ENCODE measurements around the gene FOXO3. TPM values are rescaled to one million over a fixed set of nuclear protein-coding genes. Genes with fewer than 3 reads are reported as not detected.

FOXO3 gene
- total and polyA plus RNA-seq, 2 of the 8 experiments (the other 6 are each of a cell fraction or from before 2014, with no cell fraction given) = 13.1 to 19.3 TPM

DNA sequence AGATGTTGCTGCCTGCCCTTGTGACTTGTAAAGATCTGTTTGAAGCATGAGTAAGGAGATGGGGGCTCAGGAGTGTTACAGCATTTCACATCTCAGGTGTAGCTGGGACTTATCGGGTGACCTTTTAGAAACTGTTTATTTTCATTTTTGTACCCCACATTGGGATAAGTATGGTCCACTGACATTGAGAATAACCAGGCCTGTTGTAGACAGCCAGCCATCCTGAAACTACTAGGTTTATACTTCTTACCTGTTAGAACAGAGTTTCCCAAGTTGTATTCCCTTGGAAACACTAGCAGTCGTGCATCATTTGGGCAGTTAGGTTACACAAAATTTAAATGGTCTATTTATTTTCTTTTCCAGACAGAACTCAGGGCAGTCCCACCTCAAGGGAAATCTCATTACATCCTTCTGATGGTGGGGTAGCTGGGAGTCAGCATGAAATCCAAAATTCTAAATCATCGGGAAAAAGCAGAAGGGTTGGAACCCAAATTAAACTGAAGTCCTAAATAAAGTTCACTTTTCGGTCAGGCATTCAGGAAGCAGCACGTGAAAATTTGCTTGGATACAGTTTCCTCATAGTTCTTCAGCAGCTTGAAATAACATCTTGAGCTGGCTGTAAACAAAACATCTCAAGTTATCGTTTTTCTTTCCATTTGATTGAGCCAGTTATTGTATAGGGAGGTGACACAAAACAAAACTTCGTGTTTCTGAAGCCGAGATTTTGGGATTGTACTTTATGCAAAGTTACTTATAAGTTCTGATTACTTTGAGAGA lies 30.5 kb downstream of the FOXO3 start (continued):
- TF ChIP-seq, protein P1, sequence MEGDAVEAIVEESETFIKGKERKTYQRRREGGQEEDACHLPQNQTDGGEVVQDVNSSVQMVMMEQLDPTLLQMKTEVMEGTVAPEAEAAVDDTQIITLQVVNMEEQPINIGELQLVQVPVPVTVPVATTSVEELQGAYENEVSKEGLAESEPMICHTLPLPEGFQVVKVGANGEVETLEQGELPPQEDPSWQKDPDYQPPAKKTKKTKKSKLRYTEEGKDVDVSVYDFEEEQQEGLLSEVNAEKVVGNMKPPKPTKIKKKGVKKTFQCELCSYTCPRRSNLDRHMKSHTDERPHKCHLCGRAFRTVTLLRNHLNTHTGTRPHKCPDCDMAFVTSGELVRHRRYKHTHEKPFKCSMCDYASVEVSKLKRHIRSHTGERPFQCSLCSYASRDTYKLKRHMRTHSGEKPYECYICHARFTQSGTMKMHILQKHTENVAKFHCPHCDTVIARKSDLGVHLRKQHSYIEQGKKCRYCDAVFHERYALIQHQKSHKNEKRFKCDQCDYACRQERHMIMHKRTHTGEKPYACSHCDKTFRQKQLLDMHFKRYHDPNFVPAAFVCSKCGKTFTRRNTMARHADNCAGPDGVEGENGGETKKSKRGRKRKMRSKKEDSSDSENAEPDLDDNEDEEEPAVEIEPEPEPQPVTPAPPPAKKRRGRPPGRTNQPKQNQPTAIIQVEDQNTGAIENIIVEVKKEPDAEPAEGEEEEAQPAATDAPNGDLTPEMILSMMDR (IDR thresholded peaks at IDR 0.05; ENCODE audit: control extremely low read depth in 1 of 3, insufficient read depth in 1 of 3, low read depth in 1 of 3, low read length in 3 of 3) = no peak
- no peak for TF ChIP-seq EP300 (IDR thresholded peaks at IDR 0.05; ENCODE audit: borderline replicate concordance in 1 of 2, low read depth in 2 of 2, low read length in 2 of 2)
- no peak for TF ChIP-seq RXRA (IDR thresholded peaks at IDR 0.05; ENCODE audit: insufficient read depth, low read depth, low read length)
- TF ChIP-seq RFX5 (IDR thresholded peaks at IDR 0.05; ENCODE audit: borderline replicate concordance, low read depth, low read length) = no peak
